DND-41 (cell line): ENCODE measurements around the gene DNAH14.

ENCODE experiments used
- EZH2 ChIP-seq: IDR thresholded peaks from 3 replicates; pipeline ENCODE4 v1.6.1; 2012; ENCODE audit warnings: borderline replicate concordance, low read depth, mild to moderate bottlenecking, moderate library complexity, low read length, inconsistent platforms; ENCODE audit not compliant: severe bottlenecking
- TF ChIP-seq, protein P1 (sequence below): IDR thresholded peaks from 2 replicates; pipeline ENCODE4 v1.5.1; 2012; ENCODE audit warnings: borderline replicate concordance, low read length, moderate library complexity, mild to moderate bottlenecking; ENCODE audit not compliant: poor library complexity, severe bottlenecking; ENCODE audit errors: extremely low read depth

DNA sequence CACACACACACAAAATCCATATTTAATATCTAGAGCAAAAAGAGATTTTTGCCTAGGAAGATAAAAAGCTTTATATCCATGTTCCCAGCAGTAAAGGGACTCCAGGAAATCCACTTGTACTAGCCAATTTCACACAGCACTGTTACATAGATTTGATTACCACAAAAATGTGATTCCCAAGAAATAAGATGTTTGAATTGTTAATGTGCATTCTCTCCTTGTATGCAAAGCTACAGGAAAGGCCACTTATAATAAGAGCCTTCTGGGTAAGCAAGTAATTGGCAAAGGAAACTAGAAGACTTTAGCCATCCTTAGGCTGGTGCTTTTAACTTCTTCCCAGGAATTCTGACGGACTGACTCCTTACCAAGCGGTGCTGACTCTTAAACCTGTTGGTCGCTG is 409.1 kb downstream of the DNAH14 start:
- no peak for TF ChIP-seq EZH2
- TF ChIP-seq, protein P1, sequence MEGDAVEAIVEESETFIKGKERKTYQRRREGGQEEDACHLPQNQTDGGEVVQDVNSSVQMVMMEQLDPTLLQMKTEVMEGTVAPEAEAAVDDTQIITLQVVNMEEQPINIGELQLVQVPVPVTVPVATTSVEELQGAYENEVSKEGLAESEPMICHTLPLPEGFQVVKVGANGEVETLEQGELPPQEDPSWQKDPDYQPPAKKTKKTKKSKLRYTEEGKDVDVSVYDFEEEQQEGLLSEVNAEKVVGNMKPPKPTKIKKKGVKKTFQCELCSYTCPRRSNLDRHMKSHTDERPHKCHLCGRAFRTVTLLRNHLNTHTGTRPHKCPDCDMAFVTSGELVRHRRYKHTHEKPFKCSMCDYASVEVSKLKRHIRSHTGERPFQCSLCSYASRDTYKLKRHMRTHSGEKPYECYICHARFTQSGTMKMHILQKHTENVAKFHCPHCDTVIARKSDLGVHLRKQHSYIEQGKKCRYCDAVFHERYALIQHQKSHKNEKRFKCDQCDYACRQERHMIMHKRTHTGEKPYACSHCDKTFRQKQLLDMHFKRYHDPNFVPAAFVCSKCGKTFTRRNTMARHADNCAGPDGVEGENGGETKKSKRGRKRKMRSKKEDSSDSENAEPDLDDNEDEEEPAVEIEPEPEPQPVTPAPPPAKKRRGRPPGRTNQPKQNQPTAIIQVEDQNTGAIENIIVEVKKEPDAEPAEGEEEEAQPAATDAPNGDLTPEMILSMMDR = no peak
